Measurements from ENCODE around the gene SCAI.

- TF ChIP-seq, protein P1, sequence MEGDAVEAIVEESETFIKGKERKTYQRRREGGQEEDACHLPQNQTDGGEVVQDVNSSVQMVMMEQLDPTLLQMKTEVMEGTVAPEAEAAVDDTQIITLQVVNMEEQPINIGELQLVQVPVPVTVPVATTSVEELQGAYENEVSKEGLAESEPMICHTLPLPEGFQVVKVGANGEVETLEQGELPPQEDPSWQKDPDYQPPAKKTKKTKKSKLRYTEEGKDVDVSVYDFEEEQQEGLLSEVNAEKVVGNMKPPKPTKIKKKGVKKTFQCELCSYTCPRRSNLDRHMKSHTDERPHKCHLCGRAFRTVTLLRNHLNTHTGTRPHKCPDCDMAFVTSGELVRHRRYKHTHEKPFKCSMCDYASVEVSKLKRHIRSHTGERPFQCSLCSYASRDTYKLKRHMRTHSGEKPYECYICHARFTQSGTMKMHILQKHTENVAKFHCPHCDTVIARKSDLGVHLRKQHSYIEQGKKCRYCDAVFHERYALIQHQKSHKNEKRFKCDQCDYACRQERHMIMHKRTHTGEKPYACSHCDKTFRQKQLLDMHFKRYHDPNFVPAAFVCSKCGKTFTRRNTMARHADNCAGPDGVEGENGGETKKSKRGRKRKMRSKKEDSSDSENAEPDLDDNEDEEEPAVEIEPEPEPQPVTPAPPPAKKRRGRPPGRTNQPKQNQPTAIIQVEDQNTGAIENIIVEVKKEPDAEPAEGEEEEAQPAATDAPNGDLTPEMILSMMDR (IDR thresholded peaks at IDR 0.05; ENCODE audit: low read depth, low read length, poor library complexity, severe bottlenecking): no peak
- TF ChIP-seq EZH2phosphoT487 (IDR thresholded peaks at IDR 0.05; ENCODE audit: borderline replicate concordance, low read length): no peak
These were observed 10.5 kb upstream of the SCAI start for GRCh38 chr9:125153712-125154367.
